IMR-90 (cell line): ENCODE results near the gene CD69. TPM values are rescaled to one million over a fixed set of nuclear protein-coding genes. Genes with fewer than 3 reads are reported as not detected.

Source experiments
- ATAC-seq: fragments of 200-7000 bp; cut with Tn5 transposase; 2 replicates; pipeline ENCODE4 v1.9.1; 2020; ENCODE audit warnings: low read depth, mild to moderate bottlenecking, moderate library complexity
- BruUV-seq: library from RNA; stranded (reverse); fragments of 400-500 nt; replicated peaks from 2 replicates; lab custom pipeline; 2021; lab: Mats Ljungman, UMichigan
- CTCF ChIA-PET: fragments of 300-600 bp; formaldehyde crosslinking; extraction: SDS; loops from one replicate; lab custom pipeline; 2021; ENCODE audit warnings: antibody characterized with exemption; lab: Yijun Ruan, JAX
- POLR2A ChIA-PET: fragments of 300-600 bp; sonication (Branson Sonifier 250); formaldehyde crosslinking; loops from one replicate; lab custom pipeline; 2022; ENCODE audit warnings: antibody characterized with exemption; ENCODE audit not compliant: unreplicated experiment; lab: Charles Lee
- DNase-seq: peaks from one replicate; pipeline ENCODE4 v3.0.0; 2013
- H2AFZ ChIP-seq: replicated peaks from 2 replicates; pipeline ENCODE3; 2013; ENCODE audit warnings: low read length, mild to moderate bottlenecking; ENCODE audit not compliant: poor library complexity
- H2AK5ac ChIP-seq: 2 replicates; pipeline ENCODE4 v1.6.1; 2013; ENCODE audit warnings: low read depth, low read length, inconsistent platforms
- H2AK9ac ChIP-seq: replicated peaks from 2 replicates; pipeline ENCODE3; 2013; ENCODE audit warnings: mild to moderate bottlenecking, low read depth, low read length, moderate library complexity; ENCODE audit not compliant: poor library complexity
- H2BK120ac ChIP-seq: 2 replicates; pipeline ENCODE4 v1.6.1; 2013; ENCODE audit warnings: low read depth, low read length, inconsistent platforms
- H2BK15ac ChIP-seq: 3 replicates; pipeline ENCODE4 v1.6.1; 2013; ENCODE audit warnings: low read depth, low read length, inconsistent platforms
- H2BK20ac ChIP-seq: 2 replicates; pipeline ENCODE4 v1.6.1; 2013; ENCODE audit warnings: low read depth, mild to moderate bottlenecking, inconsistent platforms, low read length, moderate library complexity
- H2BK5ac ChIP-seq: 2 replicates; pipeline ENCODE4 v1.6.1; 2013; ENCODE audit warnings: mild to moderate bottlenecking, low read depth, low read length, inconsistent platforms; ENCODE audit not compliant: poor library complexity, severe bottlenecking
- H3K14ac ChIP-seq: replicated peaks from 2 replicates; pipeline ENCODE4 v1.6.1; 2013; ENCODE audit warnings: low read depth, low read length, inconsistent platforms
- H3K18ac ChIP-seq: 2 replicates; pipeline ENCODE4 v1.6.1; 2013; ENCODE audit warnings: low read depth, low read length, control low read depth
- H3K23ac ChIP-seq: 2 replicates; pipeline ENCODE4 v1.6.1; 2013; ENCODE audit warnings: low read depth, low read length, inconsistent platforms
- H3K27ac ChIP-seq: 2 replicates; pipeline ENCODE4 v1.5.1; 2013; ENCODE audit warnings: mild to moderate bottlenecking, control low read depth, low read length; ENCODE audit not compliant: insufficient read depth
- H3K27me3 ChIP-seq: 2 replicates; pipeline ENCODE4 v1.6.1; 2013; ENCODE audit warnings: low read length; ENCODE audit not compliant: control insufficient read depth, insufficient read depth
- H3K36me3 ChIP-seq: 2 replicates; pipeline ENCODE4 v1.6.1; 2013; ENCODE audit warnings: low read length, mixed read lengths; ENCODE audit not compliant: control insufficient read depth, insufficient read depth
- H3K4ac ChIP-seq: 2 replicates; pipeline ENCODE4 v1.6.1; 2013; ENCODE audit warnings: low read depth, low read length, inconsistent platforms
- H3K4me1 ChIP-seq: 2 replicates; pipeline ENCODE4 v1.6.1; 2013; ENCODE audit warnings: low read length, mixed read lengths; ENCODE audit not compliant: control insufficient read depth, insufficient read depth
- H3K4me2 ChIP-seq: 2 replicates; pipeline ENCODE4 v1.6.1; 2013; ENCODE audit warnings: low read depth, mild to moderate bottlenecking, control low read depth, low read length, moderate library complexity
- H3K4me3 ChIP-seq: 2 replicates; pipeline ENCODE4 v1.5.1; 2013; ENCODE audit warnings: low read depth, mild to moderate bottlenecking, control low read depth, low read length, moderate library complexity; ENCODE audit not compliant: insufficient read depth
- H3K56ac ChIP-seq: 2 replicates; pipeline ENCODE4 v1.6.1; 2013; ENCODE audit warnings: low read length, inconsistent platforms; ENCODE audit not compliant: insufficient read depth; ENCODE audit errors: extremely low read depth
- H3K79me1 ChIP-seq, 2 experiments: 2 replicates each; pipeline ENCODE4 v1.6.1; 2013; ENCODE audit warnings: low read length in 2 of 2, inconsistent platforms in 1 of 2, low read depth in 1 of 2
- H3K9ac ChIP-seq: 2 replicates; pipeline ENCODE4 v1.6.1; 2013; ENCODE audit warnings: low read depth, low read length, control low read depth
- H3K9me1 ChIP-seq: 2 replicates; pipeline ENCODE4 v1.6.1; 2013; ENCODE audit warnings: low read length, inconsistent platforms; ENCODE audit not compliant: insufficient read depth
- H3K9me3 ChIP-seq: 2 replicates; pipeline ENCODE4 v1.6.1; 2013; ENCODE audit warnings: low read length; ENCODE audit not compliant: control insufficient read depth, insufficient read depth
- H4K20me1 ChIP-seq: 2 replicates; pipeline ENCODE4 v1.6.1; 2013; ENCODE audit warnings: low read length, inconsistent platforms; ENCODE audit not compliant: insufficient read depth
- H4K5ac ChIP-seq: 2 replicates; pipeline ENCODE4 v1.6.1; 2013; ENCODE audit warnings: mild to moderate bottlenecking, low read depth, low read length, control low read depth
- H4K8ac ChIP-seq, 2 experiments: 2 replicates each; pipeline ENCODE4 v1.6.1; 2013; ENCODE audit warnings: low read depth in 2 of 2, low read length in 2 of 2, control low read depth in 1 of 2, inconsistent platforms in 1 of 2
- H4K91ac ChIP-seq: 2 replicates; pipeline ENCODE4 v1.6.1; 2013; ENCODE audit warnings: low read depth, low read length, inconsistent platforms; ENCODE audit not compliant: insufficient read depth
- MXI1 ChIP-seq: IDR thresholded peaks from 2 replicates; pipeline ENCODE4 v1.6.1; 2012; ENCODE audit warnings: low read depth, mild to moderate bottlenecking, low read length, moderate library complexity, borderline replicate concordance
- POLR2A ChIP-seq: IDR thresholded peaks from 2 replicates; pipeline ENCODE4 v1.6.1; 2012; ENCODE audit warnings: mild to moderate bottlenecking, low read depth, low read length
- RAD21 ChIP-seq: IDR thresholded peaks from 2 replicates; pipeline ENCODE4 v1.6.1; 2012; ENCODE audit warnings: low read length, improper control_type of control experiment
- RFX5 ChIP-seq: IDR thresholded peaks from 2 replicates; pipeline ENCODE4 v1.8.0; 2012; ENCODE audit warnings: low read depth, mild to moderate bottlenecking, low read length, moderate library complexity
- SMC3 ChIP-seq: fragments of 150-350 bp; IDR thresholded peaks from 2 replicates; pipeline ENCODE4 v1.6.1; 2016; ENCODE audit warnings: low read depth, mild to moderate bottlenecking, antibody characterized with exemption, low read length, moderate library complexity
- WGBS, 2 experiments: methylation state at CpG; one replicate each; pipeline versions ENCODE4 v1.1.5 to v1.1.7; 2013; ENCODE audit warnings: missing lambda C conversion rate in 2 of 2; ENCODE audit not compliant: insufficient read length in 1 of 2; ENCODE audit errors: extremely low coverage in 2 of 2; 5-methylcytosine and 5-hydroxymethylcytosine counted together
- dilution Hi-C: fragments of 300-500 bp; cut with HindIII; formaldehyde crosslinking; loops from one replicate; pipeline ENCODE4 v1.14.3; 2018; ENCODE audit warnings: low sequenced_read_pairs; ENCODE audit not compliant: unreplicated experiment
- in situ Hi-C: fragments of 300-500 bp; cut with MboI; formaldehyde crosslinking; loops from 3 replicates; pipeline ENCODE4 v1.14.3; 2019; ENCODE audit warnings: low sequenced_read_pairs, inconsistent platforms, mixed read lengths
- intact Hi-C: fragments of 100-400 bp; cut with micrococcal nuclease; formaldehyde crosslinking; loops from 2 replicates; pipeline ENCODE4 v1.10.0; 2022
- polyA plus RNA-seq, 3 experiments: library from polyadenylated mRNA; depleted of rRNA; stranded (reverse); fragments of >200 nt; gene quantifications; 2 replicates each; pipeline ENCODE4 v1.2.3, GENCODE V29; 2012; ENCODE audit warnings: low replicate concordance in 1 of 3
- total RNA-seq: library from RNA; depleted of rRNA; stranded (reverse); fragments of >200 nt; gene quantifications from 2 replicates; pipeline ENCODE4 v1.2.3, GENCODE V29; 2012

The CD69 gene
- total and polyA plus RNA-seq, 2 of the 4 experiments (the other 2 are of a cell fraction): not detected

DNA sequence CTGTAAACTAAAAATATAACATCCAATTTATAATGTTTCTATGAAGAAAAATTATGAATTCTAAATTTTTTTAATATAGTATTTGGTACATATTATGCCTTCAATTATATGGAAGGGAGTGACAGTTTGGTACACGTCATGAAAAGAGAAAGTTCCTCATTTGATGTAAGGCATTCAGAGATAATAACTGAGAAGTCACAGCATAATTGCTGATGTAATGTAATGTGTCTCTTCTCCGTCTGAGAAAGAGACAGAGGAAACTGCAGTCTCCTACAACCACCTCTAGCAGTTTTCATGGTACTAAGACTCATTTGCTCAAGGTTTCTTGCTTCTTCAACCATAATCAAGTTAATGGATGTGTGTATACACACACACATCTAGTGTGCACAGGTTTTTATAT lies 2.3 kb upstream of the CD69 start:
- no peak overlapping the region for H2BK20ac ChIP-seq

More for the DNA sequence above, 2.3 kb upstream of the CD69 start:
- intact Hi-C loops (no loop called here), in situ Hi-C loops (no loop called here), dilution Hi-C loops (no loop called here)
- no TSS peak for BruUV-seq
- H3K4me2 ChIP-seq: no peak overlapping the region
- no peak overlapping the region for H3K14ac ChIP-seq
- H3K9me3 ChIP-seq: no peaks in the 10 kb centered on the region
- TF ChIP-seq RAD21: no peak
- TF ChIP-seq RFX5: no peak
- TF ChIP-seq POLR2A: no peak
- TF ChIP-seq MXI1: no peak
- no peak for TF ChIP-seq SMC3
- H2BK5ac ChIP-seq: no peak overlapping the region
- H3K9ac ChIP-seq: no peak overlapping the region
- no peak overlapping the region for H2AK9ac ChIP-seq
- DNase-seq: no peak
- WGBS, 2 experiments: no CpG with 5 or more reads among the region's 2 CpGs
- ChIA-PET CTCF (no interaction called here), POLR2A (no interaction called here)
- ATAC-seq: no peak
- no peaks in the 10 kb centered on the region for H3K79me1 ChIP-seq
- H4K91ac ChIP-seq: no peak overlapping the region
- H3K27ac ChIP-seq: no peak overlapping the region
- H3K4me3 ChIP-seq: no peak overlapping the region
- H3K27me3 ChIP-seq: no peaks in the 10 kb centered on the region
- no peak overlapping the region for H3K18ac ChIP-seq
- H3K36me3 ChIP-seq: no peaks in the 10 kb centered on the region
- no peak overlapping the region for H2BK120ac ChIP-seq
- no peak overlapping the region for H4K5ac ChIP-seq
- no peaks in the 10 kb centered on the region for H4K20me1 ChIP-seq
- H2BK15ac ChIP-seq: no peak overlapping the region
- H3K56ac ChIP-seq: no peak overlapping the region
- H4K8ac ChIP-seq: no peak overlapping the region
- H2AFZ ChIP-seq: no peak overlapping the region
- no peak overlapping the region for H3K23ac ChIP-seq
- no peaks in the 10 kb centered on the region for H3K4me1 ChIP-seq
- no peak overlapping the region for H3K4ac ChIP-seq
- no peaks in the 10 kb centered on the region for H3K9me1 ChIP-seq
- H2AK5ac ChIP-seq: no peak overlapping the region
